ENCODE results near the gene NSUN2.
"Not testable (repeated sequence)": the region's sequence is repeated elsewhere in the genome, so short reads cannot be mapped to it uniquely, and the experiment has no call there.

Gene NSUN2

DNA sequence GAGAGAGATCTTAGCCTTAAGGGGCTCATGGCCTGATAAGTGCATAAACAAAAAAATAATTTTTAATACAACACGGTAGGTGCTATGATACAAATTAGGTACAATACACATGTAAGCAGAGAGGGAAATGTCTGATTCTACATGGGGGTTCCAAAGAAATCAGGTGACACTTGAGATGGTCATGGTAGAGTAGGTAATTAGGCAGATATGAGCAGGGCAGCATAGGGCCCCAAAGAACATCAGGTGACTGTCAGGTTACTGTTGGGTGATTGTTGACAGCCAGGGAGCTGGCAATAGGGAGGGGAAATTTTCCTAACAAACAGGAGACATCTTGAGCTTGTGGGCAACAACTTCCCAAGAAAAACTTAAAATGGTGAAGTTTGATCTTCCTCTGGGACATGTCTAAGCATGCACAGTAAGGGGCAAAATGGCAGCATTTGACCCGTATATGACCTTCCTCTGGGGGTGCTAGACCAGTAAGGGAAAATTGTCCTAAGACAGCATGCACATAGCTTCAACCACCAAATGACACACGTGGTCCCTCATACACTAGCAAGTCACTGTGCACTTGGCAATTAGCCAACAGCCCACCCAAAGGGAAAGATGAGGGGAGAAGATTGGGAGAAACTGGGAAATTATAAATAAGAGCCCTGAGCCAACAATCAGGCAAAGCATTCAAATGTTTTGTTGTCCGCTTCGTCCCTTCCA, 43.1 kb upstream of the NSUN2 start:
- TF ChIP-seq, protein P1, sequence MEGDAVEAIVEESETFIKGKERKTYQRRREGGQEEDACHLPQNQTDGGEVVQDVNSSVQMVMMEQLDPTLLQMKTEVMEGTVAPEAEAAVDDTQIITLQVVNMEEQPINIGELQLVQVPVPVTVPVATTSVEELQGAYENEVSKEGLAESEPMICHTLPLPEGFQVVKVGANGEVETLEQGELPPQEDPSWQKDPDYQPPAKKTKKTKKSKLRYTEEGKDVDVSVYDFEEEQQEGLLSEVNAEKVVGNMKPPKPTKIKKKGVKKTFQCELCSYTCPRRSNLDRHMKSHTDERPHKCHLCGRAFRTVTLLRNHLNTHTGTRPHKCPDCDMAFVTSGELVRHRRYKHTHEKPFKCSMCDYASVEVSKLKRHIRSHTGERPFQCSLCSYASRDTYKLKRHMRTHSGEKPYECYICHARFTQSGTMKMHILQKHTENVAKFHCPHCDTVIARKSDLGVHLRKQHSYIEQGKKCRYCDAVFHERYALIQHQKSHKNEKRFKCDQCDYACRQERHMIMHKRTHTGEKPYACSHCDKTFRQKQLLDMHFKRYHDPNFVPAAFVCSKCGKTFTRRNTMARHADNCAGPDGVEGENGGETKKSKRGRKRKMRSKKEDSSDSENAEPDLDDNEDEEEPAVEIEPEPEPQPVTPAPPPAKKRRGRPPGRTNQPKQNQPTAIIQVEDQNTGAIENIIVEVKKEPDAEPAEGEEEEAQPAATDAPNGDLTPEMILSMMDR (IDR thresholded peaks at IDR 0.05; ENCODE audit: control insufficient read depth, extremely low read depth, insufficient read depth), result no peak
- H3K4me3 ChIP-seq (ENCODE audit: low read depth, low read length), result no peak overlapping the region
- DNase-seq (ENCODE audit: low read depth), result no peak

DNA sequence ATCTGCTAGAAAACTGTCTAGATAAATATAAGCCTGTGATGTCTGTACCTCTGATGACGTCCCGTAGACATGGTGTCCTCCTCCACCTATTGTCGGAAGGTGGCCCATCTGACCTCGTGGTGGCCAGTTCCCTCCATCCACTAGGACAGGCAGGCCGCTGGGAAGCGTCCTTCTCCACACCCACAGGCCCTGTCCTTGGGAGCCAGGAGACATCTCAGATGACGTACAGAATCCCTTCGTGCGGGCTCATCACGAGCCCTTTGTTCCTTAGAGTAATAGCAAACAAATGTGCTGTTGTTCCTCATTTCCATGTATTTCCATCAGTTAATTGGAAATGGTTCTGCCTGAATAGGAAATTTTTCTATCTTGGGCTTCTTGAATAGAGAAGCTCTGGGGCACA, 42.0 kb upstream of the NSUN2 start:
- H3K4me3 ChIP-seq (ENCODE audit: low read depth, low read length), result no peak overlapping the region
- TF ChIP-seq, protein P1 (IDR thresholded peaks at IDR 0.05; ENCODE audit: control insufficient read depth, extremely low read depth, insufficient read depth), result no peak
- DNase-seq (ENCODE audit: low read depth), result no peak

DNA sequence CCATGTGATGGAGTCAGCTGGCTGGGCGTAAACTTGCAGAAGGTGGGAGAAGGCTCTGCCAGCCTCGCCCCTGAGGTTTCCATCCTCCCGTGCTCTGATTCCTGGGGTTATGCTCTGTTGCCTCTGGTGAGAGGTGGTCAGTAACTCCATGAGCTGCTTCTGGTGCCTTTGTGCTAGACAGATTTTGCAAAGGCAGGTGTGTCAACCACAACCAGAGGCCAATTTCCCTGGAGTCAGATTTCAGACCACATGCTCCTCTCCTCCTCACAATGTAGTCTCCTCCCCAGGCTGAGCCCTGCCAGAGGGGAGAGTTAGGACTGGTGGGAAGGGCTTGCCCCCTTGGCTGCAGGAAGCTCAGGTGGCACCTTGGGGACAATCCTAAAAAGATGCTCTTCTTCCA, 41.6 kb upstream of the NSUN2 start:
- H3K4me3 ChIP-seq (ENCODE audit: low read depth, low read length), result no peak overlapping the region
- no peak for DNase-seq (ENCODE audit: low read depth)
- TF ChIP-seq, protein P1 (IDR thresholded peaks at IDR 0.05; ENCODE audit: control insufficient read depth, extremely low read depth, insufficient read depth), result no peak

DNA sequence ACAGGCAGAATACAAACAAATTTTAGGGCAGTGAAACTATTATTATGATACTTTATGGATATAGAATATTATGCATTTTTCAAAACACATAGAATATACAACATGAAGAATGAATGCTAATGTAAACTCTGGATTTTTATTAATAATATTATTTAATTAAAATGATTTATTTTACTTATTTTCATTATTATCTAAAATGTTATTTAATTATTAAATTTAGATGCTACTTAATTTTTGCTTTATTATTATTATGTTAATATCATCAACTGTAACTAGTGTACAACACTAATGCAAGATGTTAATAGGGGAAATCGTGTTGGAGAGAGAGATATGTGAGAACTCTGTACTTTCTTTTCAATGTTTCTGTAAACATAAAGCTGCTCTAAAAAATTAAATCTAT, 41.1 kb upstream of the NSUN2 start:
- H3K4me3 ChIP-seq (ENCODE audit: low read depth, low read length), result no peak overlapping the region
- DNase-seq (ENCODE audit: low read depth), result no peak
- TF ChIP-seq, protein P1 (IDR thresholded peaks at IDR 0.05; ENCODE audit: control insufficient read depth, extremely low read depth, insufficient read depth), result no peak

DNA sequence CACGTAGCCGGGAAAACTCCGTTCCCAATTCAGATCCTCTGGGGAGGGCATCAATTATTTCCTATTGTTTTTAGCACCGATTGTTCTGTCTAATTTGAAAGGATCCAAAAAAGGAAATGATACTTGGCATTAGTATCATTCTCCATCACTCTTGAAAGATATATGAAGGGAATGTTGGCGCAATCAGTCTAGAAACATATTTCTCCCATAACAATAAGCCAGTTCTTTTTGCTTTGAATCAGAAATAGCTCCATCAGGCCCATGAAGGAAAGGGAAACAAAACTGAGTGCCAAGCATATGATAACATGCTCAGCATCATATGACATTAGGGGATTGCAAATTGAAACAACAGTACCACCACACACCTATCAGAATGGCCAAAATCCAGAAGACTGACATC, 40.2 kb upstream of the NSUN2 start:
- TF ChIP-seq, protein P1 (IDR thresholded peaks at IDR 0.05; ENCODE audit: control insufficient read depth, extremely low read depth, insufficient read depth), result no peak

DNA sequence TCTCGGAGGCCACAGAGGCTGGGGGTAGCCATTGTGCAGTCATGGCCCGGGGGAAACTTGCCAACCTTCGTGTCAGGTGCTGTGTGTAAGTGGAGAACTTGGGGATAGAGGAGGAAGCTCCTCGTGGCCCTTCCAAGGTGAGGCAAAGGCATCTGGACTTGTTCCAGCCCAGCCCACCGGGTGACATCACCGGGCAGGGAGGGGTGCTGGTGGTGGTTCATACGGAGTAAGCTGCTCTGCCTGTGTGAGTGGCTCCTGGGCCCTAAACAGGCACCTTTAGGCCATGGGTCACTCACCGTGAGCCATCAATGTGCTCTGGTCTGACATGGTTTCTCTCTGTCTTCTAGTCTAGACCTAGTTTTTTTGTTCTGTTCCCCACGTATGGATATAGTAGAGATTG, 35.9 kb upstream of the NSUN2 start:
- DNase-seq (ENCODE audit: low read depth); H3K4me3 ChIP-seq (ENCODE audit: low read depth, low read length): not testable (repeated sequence)

More for the DNA sequence above, 40.2 kb upstream of the NSUN2 start:
- no peak for DNase-seq (ENCODE audit: low read depth)
- no peak overlapping the region for H3K4me3 ChIP-seq (ENCODE audit: low read depth, low read length)

DNA sequence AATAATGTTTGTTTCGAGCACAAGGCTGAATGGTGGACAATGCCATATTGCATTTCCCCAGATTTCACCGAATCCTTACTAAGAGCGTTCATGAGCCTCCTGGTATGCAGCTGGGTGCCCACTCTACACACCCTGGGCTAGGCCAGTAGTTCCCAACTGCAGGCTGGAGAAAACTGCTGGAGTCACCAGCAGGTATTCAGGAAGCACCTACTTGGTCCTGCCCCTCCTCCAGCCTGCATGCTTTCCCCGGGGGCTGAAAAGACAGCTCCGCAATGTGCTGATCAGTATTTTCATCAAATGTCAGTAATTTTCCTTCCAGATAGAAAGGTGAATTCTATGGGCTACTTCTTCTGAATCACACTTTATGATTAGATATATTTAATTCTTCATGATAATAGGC, 34.8 kb upstream of the NSUN2 start:
- no peak for DNase-seq (ENCODE audit: low read depth)
- no peak overlapping the region for H3K4me3 ChIP-seq (ENCODE audit: low read depth, low read length)
- TF ChIP-seq, protein P1 (IDR thresholded peaks at IDR 0.05; ENCODE audit: control insufficient read depth, extremely low read depth, insufficient read depth), result no peak
